ENCODE measurements around the gene SLC22A23. TPM values are rescaled to one million over a fixed set of nuclear protein-coding genes. Genes with fewer than 3 reads are reported as not detected.

Gene SLC22A23
- total RNA-seq, 4 donors from 2014 or later: 6.2 to 10.8 (median 7.8) TPM

DNA sequence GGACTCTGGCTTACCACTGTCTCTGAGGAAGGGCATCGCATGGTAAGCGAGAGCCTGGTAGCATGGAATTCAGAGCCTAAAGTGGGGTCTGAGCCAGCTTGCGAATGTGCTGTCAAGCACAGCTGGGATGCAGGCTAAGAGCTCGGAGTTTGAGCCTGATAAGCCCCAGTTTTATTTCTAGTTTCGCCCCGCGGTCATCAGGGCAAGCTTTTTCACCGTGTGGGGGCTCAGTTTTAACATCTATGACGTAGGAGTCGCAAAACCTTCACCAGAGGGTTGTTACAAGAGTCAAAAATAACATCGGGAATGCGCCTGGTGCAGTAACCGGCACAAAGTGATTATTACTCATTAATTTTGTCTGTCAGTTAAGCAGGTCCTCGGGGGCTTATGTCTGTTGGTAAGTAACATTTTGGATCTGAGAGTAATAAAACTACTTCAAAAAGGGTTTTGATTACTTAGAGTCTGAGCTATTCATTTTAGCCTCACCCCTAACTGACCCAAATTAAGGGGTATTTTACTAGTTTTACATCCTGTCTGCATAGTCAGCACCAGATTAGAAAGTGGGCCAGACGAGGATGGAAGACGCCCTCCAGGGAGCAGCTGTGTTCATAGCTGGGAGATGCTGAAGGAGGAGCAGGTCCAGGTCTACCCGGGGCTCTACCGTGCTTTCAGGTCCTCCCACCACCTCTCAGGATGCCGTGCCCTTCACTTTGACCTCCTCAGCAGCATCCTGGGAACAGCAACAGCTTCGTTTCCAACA is 29.7 kb downstream of the SLC22A23 start:
- H3K4me1 ChIP-seq: peaks cover 0 to 24% (median 0%) of the 10 kb centered on the region in 3 donors
- H3K36me3 ChIP-seq: no peaks in the 10 kb centered on the region
- TF ChIP-seq, protein P1, sequence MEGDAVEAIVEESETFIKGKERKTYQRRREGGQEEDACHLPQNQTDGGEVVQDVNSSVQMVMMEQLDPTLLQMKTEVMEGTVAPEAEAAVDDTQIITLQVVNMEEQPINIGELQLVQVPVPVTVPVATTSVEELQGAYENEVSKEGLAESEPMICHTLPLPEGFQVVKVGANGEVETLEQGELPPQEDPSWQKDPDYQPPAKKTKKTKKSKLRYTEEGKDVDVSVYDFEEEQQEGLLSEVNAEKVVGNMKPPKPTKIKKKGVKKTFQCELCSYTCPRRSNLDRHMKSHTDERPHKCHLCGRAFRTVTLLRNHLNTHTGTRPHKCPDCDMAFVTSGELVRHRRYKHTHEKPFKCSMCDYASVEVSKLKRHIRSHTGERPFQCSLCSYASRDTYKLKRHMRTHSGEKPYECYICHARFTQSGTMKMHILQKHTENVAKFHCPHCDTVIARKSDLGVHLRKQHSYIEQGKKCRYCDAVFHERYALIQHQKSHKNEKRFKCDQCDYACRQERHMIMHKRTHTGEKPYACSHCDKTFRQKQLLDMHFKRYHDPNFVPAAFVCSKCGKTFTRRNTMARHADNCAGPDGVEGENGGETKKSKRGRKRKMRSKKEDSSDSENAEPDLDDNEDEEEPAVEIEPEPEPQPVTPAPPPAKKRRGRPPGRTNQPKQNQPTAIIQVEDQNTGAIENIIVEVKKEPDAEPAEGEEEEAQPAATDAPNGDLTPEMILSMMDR (IDR thresholded peaks at IDR 0.05): no peak
- no peak for TF ChIP-seq POLR2AphosphoS5 (IDR thresholded peaks at IDR 0.05)
- no peak for TF ChIP-seq EP300 (IDR thresholded peaks at IDR 0.05)
- no peak for TF ChIP-seq POLR2A (IDR thresholded peaks at IDR 0.05)
- H3K9me3 ChIP-seq: no peaks in the 10 kb centered on the region
- no peak for ATAC-seq
- WGBS, 2 donors (ENCODE audit: low coverage in 1 of 2): 73 to 76% methylated on average over 12 to 19 of the region's 20 CpGs
- no peaks in the 10 kb centered on the region for H3K27me3 ChIP-seq
- no peak overlapping the region for H3K27ac ChIP-seq
- H3K4me3 ChIP-seq: no peak overlapping the region

DNA sequence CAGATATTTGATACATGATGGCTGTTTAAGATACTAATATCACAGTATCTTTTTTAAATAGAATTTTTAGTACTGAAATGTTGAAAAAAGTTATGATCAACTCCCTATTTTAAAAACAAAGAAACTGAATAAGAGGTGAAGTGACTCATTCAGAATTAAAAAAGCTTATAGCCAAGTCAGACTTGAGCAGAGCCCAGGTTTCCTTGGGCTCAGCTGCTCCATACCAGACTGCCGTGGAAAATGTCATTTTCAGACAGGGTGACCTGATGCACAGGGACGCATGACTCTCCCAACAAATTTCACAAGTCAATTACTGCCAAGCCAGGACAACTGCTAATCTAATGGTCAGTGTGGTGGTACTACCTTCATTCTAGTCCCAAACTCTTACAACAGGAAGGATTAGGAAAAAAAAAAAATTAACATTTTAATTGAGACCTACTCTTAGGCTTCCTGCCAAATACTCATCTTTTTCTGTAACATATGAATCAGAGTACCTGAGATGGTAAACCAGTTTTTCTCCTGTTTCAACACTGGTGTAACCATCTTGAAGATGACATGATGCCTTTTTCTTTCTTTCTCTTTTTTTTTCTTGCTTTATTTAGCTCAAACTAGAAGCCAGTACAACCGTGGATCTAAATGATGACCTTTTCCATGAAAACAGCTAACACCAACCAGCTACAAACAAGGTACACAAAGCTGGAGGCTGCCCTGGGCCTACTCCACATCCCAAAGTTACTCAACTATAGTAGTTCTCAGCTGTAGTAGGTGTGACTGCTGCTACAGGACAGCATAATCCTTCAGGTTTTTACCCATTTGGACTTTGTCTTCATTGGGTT is 30.5 kb downstream of the SLC22A23 start:
- no peak overlapping the region for H3K27ac ChIP-seq
- no peaks in the 10 kb centered on the region for H3K36me3 ChIP-seq
- 61% methylated on average over 3 of the region's 3 CpGs; no CpG with 5 or more reads in 1 of the 2 donors for WGBS, 2 donors (ENCODE audit: low coverage in 1 of 2)
- H3K27me3 ChIP-seq: no peaks in the 10 kb centered on the region
- TF ChIP-seq POLR2A (IDR thresholded peaks at IDR 0.05) (no peak), EP300 (IDR thresholded peaks at IDR 0.05) (no peak), POLR2AphosphoS5 (IDR thresholded peaks at IDR 0.05) (no peak)
- TF ChIP-seq, protein P1 (IDR thresholded peaks at IDR 0.05): no peak
- H3K9me3 ChIP-seq: no peaks in the 10 kb centered on the region
- no peak for ATAC-seq
- H3K4me1 ChIP-seq: peaks cover 0 to 25% (median 0%) of the 10 kb centered on the region in 3 donors
- H3K4me3 ChIP-seq: no peak overlapping the region

DNA sequence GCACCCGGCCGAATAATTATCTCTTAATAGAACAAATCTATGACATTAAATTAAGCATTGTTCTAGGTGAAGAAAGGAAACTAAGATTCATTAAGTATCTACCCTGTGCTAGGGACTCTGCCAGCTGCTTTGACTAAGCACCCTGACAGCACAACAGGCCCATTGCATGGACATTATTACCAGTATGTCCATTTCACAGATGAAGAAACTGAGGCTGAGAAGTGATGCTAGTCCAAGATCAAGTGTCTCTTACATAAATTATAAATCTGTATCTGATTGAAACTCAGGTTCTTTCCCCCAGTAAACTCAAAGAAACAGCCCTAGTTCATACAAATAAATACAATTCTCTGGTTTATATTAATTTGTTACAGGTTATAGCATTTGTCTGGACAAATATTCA is 31.3 kb downstream of the SLC22A23 start:
- no peak overlapping the region for H3K27ac ChIP-seq
- no peak for ATAC-seq
- no peak overlapping the region for H3K4me3 ChIP-seq
- no peaks in the 10 kb centered on the region for H3K9me3 ChIP-seq
- TF ChIP-seq EP300 (IDR thresholded peaks at IDR 0.05): no peak
- TF ChIP-seq, protein P1 (IDR thresholded peaks at IDR 0.05): no peak
- TF ChIP-seq POLR2A (IDR thresholded peaks at IDR 0.05): no peak
- no peak for TF ChIP-seq POLR2AphosphoS5 (IDR thresholded peaks at IDR 0.05)
- H3K27me3 ChIP-seq: no peaks in the 10 kb centered on the region
- H3K4me1 ChIP-seq: peaks cover 0 to 25% (median 0%) of the 10 kb centered on the region in 3 donors
- no peaks in the 10 kb centered on the region for H3K36me3 ChIP-seq
- 100% methylated on average over 2 of the region's 2 CpGs; no CpG with 5 or more reads in 1 of the 2 donors for WGBS, 2 donors (ENCODE audit: low coverage in 1 of 2)

DNA sequence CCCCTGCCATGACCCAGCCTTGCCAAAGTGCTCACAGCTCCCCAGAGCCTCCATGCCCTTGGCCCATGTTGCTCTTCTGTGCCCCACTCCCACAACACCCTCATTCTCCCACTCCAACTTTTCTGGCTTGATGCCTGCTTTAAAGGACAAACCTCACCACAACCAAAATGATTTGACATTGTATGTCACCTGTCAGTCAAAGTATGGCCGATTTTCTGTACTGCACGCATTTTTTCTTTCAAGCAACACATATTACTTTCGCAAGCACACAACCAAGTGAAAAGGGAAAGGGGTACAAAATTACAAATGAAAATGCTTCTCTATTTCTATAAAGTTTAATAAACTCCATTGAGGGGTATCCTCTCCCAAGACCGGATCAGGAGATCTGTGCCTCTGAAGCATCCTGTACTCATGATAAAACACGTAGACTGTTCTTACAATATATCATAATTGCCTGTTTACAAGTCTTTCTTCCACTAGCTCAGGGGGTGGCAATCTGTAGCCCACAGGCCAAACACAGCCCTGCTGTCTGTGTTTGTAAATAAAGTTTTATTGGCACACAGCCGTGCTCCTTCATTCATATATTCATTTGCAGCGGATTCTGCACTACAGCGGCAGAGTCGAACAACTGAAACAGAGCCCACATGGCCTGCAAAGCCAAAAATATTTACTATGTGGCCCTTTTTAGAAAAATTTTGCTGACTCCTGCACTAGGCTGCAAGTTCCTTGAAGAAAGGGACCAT is 32.5 kb downstream of the SLC22A23 start:
- 91% methylated on average over 6 to 9 of the region's 9 CpGs for WGBS, 2 donors (ENCODE audit: low coverage in 1 of 2)
- Histone ChIP-seq H3K4me1 (peaks cover 0 to 25% (median 0%) of the 10 kb centered on the region in 3 donors), H3K4me3 (no peak overlapping the region), H3K9me3 (no peaks in the 10 kb centered on the region), H3K27me3 (no peaks in the 10 kb centered on the region), H3K36me3 (no peaks in the 10 kb centered on the region), H3K27ac (no peak overlapping the region)
- no peak for ATAC-seq
- TF ChIP-seq POLR2A (IDR thresholded peaks at IDR 0.05) (no peak), POLR2AphosphoS5 (IDR thresholded peaks at IDR 0.05) (no peak), EP300 (IDR thresholded peaks at IDR 0.05) (no peak)
- TF ChIP-seq, protein P1 (IDR thresholded peaks at IDR 0.05): no peak

Measured in gastroesophageal sphincter (tissue), 4 donors.